NCI-H1105 treated with DMSO at 0.1 percent for 48 hours (cell line): Measurements from ENCODE around the gene GCNA.
"Not testable (repeated sequence)": the region's sequence is repeated elsewhere in the genome, so short reads cannot be mapped to it uniquely, and the experiment has no call there.

ENCODE experiments used
- DNase-seq: peaks from one replicate; lab custom pipeline; 2025; lab: John Stamatoyannopoulos, UW

The GCNA gene

DNA sequence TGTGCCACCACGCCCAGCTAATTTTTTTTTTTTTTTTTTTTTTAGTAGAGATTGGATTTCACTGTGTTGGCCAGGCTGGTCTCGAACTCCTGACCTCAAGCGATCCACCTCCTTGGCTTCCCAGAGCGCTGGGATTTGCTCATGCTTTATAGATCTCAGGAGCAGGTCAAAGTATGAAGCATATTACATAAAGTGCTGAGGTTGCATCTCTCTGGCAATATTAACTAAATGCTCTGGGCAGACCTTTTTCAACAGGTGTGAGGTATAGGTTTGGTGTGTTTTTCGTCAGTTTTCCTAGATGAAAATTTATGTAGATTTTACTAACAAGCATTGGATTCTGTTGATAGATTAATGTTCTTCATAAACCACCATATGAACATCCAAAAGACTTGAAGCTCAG, 19.3 kb upstream of the GCNA start:
- DNase-seq: no peak

DNA sequence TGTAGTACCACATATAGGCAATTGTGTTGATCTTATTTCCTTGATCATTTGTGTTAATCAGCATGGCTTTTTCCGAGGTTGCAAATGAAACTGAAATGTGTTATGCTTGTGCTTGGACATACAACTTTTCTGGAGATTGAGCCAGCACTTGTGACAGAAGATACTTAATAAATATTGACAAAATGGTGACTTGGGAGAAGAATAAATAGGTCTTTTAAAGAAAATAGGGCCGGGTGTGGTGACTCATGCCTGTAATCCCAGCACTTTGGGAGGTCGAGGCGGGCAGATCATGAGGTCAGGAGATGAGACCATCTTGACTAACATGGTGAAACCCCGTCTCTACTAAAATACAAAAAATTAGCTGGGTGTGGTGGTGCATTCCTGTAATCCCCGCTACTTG, 18.5 kb upstream of the GCNA start:
- DNase-seq: not testable (repeated sequence)

DNA sequence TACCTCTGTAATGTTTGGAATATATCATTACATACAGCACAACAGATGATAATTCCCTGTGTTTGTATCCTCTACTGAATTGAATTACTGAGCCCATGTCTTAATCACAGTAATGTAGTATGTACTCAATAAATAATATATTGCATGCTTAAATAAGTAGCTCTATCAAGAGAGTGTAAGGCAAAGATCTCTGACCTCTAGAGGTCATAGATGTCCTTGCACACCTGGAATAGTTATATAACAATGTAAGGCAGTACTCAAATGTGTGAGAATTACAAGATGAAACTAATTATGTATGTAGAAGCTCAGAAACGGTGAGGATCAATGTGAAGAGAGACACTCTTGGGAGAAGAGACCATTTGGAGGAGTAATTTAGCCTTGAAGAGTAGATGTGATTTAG, 14.3 kb upstream of the GCNA start:
- DNase-seq: no peak

DNA sequence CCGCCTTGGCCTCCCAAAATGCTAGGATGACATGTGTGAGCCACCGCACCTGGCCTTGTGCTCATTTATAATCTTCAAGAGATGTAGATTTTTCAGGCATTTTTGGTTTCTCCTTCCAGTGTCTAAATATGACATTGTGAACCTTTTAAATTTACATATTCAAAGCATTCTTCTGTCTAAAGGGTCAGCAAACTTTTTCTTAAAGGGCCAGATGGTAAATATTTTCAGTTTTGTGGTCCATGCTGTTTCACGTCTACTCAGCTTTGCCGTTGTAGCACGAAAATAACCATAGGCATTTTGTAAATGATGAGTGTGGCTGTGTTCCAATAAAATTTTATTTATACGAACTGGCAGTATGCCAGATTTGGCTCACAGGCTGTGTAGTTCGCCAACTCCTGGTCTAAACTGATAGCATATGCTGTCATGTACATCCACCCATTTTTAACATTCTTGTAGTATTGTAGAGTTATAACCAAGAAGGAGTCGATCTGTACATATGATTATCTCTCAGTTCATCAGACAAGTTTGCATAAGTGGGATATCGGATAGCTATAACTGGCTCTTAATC, 12.7 kb upstream of the GCNA start:
- peak; percentile 18 for DNase-seq

DNA sequence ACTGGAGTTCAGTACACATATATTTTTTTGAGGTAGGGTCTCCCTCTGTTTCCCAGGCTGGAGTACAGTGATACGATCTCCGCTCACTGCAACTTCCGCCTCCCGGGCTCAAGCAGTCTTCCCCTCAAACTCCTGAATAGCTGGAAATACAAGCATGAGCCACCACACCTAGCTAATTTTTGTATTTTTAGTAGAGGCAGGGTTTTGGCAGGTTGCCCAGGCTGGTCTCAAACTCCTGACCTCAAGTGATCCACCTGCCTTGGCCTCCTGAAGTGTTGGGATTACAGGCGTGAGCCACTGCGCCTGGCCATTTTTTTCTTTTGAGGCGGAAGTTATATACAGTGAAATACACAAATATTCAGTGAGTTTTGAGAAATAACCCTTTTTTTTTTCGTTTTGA, 6.8 kb upstream of the GCNA start:
- DNase-seq: peak; percentile 19

DNA sequence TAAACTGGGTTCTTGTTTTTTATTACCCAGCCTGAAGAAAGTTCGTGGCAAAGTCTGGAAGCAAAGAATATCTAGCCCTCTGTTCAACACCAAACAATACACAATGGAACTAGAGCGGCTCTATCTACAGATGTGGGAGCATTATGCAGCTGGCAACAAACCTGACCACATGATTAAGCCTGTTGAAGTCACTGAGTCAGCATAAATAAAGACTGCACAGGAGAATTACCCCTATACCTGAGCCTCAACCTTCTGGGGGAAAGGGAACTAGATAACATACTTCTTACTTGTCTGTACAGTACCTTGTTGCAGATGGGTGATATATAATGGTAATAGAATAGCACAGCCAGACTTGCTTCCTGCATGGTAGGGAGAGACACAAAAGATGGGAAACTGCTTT, 4.6 kb upstream of the GCNA start:
- no peak for DNase-seq

DNA sequence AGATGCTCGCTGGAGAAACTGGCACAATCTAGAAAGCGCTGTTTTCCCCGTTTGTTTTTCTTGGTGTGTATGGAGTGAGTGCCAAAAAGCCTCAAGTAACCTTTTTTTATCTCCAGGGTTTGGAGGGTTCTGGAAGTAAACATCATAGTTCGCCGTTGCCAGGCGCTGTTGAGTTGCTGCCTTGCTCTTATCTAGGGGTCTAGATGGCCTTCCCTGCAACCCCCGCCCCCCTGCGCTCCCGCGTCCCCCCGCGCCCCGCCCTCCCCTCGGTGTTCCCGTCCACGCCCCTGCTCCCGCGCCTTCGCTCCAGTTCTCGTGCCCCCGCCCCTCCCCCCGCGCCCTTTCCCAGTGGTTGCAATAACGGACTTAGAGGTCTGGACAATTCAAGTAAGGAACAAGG, 555 bp upstream of the GCNA start:
- no peak for DNase-seq

DNA sequence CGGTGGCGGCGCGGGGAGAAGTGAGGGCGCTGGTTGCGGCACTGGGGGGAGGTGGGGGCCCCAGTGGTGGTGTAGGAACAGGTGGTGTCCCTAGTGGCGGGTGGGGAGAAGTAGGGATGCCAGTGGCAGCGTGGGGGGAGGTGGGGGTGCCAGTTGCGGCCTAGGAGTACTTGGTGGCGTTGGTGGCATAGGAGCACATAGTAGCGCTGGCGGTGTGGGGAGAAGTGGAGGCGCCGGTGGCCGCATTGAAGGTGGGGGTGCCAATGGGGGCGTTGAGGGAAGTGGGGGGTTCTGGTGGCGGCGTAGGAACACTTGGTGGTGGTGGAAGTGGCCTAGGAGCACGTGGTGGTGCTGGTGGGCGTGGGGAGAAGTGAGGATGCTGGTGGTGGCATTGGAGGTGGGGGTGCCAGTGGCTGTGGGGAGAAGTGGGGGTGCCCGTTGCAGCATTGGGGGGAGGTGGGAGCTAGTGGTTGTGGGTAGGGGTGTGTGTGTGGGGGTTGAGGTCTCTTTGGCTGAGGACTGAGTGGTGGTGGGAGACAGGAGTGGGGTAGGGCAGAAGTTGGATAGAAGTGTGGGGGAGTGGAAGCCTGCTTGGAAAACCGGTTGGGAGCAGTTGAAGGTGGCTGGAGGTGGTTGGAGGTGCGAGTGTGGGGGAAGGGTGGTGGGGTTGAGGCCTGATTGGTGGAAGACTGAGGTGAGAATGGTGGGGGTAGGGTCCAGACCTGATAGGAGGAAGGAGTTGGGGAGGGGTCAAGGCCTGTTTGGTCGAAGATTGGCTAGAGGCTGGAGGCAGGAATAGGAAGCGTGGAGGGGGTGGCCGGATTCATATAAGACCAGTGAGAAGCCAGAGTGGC, 1.1 kb downstream of the GCNA start:
- DNase-seq: no peak

DNA sequence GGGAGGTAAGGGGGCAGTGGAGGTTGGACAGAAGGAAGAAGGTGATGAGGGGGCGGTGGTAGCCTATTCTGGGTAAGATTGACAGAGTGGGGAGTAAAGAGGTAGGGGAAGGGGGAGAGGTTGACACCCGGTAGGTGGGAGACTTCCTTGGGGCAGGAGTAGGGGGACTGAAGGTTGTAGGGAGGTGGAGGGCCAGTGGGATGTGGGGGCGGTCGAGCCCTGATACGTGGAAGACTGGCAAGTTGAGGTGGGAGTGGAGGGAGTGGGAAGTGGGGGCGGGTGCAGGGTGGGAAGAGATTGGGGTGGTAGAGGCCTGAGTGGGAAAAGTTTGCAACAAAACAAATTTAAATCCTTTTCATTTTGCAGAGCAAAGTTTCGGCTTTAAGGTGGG, 1.7 kb downstream of the GCNA start:
- no peak for DNase-seq

DNA sequence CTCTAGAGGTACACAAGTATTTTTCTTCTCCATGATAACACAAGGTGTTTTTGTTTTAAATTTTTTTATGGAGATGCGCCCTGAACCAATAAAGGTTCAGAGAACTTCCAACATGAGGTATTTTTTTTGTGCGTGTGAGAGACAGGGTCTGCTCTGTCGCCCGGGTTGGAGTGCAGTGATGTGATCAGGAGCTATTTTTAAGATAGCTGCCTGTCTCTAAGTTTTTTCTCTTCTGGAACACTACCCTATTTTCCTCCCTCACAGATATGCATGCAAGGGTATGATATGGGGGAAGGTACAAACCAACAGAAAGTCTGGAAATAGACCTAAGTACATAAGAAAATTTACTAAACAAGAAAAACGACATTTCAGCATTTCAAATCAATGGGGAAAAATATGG, 3.0 kb downstream of the GCNA start:
- DNase-seq: no peak

DNA sequence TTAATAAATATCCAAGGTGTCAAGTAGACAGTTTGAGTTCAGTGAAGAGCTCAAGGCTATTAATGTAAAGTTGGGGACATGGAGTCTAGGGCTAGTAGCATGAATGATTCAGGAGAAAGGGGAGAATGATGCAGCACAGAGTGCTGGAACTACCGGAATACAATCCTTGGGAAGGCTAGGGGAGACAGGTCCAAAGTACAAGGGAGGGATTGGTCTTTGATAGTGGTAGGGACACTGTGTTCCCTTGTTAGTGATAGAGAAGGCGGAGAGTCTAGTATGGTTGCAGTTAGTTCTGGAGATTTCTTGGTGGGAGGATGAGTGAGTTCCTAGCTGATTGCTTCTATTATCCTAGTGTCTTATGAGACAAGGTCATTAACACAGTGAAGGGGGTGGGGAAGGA, 8.7 kb downstream of the GCNA start:
- DNase-seq: no peak

DNA sequence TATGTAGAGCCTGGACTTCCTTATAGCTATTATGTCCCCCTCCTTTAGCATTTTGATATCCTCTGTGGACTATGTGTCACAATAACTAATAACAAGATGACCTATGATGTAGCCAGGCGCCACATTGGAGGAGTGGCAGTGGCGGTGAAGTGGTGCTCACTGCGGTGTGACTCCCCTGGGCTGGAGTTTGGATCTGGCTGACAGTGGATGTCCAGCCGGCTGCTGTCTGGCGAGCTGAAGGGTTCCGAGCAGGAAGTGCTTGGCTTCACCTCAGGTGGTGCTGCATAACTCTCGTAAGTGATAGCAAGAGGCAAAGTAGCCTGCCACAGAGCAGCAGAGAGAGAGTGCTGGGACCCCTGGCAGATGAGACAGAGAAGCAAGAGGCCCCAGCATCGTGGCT, 15.0 kb downstream of the GCNA start:
- not testable (repeated sequence) for DNase-seq

DNA sequence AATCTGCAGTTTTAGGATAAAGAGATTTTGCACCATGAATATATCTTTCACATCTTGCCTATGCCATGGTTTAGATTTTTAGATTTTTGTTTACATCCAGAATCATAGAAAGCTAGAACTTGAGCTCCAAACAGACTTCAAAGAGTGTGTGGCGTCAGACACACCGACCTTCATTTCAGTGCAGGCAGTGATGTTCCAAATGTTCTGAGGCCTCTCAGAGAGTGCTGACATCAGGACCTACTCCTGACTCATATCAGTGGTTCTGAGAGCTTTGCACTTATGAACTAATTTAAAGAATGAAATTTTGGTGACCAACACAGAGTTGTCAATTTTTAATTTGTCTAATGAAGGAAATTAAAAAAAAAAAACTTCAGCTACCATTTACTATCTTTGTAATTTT, 21.7 kb downstream of the GCNA start:
- DNase-seq: no peak

DNA sequence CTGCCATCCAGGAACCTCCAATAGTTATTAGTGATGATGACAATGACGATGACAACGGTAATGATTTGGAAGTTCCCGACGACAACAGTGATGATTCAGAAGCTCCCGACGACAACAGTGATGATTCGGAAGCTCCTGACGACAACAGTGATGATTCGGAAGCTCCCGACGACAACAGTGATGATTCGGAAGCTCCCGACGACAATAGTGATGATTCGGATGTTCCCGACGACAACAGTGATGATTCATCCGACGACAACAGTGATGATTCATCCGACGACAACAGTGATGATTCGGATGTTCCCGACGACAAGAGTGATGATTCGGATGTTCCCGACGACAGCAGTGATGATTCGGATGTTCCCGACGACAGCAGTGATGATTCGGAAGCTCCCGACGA, 25.4 kb downstream of the GCNA start:
- no peak for DNase-seq

DNA sequence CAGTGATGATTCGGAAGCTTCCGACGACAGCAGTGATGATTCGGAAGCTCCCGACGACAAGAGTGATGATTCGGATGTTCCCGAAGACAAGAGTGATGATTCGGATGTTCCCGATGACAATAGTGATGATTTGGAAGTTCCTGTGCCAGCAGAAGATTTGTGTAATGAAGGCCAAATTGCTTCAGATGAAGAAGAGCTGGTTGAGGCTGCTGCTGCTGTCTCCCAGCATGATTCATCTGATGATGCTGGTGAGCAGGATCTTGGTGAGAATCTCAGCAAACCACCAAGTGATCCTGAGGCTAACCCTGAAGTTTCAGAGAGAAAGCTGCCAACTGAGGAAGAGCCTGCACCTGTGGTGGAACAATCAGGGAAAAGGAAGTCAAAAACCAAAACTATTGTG, 25.9 kb downstream of the GCNA start:
- no peak for DNase-seq

DNA sequence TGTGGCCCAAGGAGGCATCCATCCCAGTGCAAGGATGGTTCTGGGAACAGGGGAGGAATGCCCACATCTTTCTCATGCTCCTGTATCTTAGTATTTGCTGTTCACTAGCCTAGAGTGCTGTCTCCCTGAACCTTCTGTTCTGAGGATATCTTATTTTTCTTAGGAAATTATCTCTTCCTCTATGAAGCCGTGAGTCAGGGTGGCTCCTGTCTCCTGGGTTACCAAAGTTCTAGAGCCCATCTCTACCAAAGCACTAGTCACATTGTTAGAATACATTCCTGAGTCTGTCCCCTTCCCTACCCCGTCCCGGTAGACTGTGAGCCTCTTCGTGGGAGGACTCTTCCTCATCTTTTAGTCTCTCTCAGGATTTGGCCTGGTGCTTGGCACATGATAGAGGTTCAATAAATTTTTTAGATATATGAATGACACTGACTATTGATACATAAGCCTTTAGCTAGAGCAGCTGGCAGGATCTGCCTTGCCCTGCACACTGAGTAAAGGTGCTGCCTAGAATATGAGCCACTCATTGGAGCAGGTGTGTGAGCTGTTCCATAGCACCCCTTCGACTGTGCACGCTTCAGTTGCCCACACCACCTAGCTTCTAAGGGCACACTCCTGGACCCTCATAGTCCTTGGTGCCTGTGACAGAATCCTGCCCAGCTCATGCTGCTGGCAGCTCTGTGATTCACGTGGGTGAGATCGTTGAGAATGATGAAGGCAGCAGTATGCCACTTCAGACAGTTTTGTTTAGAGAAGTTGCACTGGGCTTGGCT, 26.7 kb downstream of the GCNA start:
- no peak for DNase-seq

DNA sequence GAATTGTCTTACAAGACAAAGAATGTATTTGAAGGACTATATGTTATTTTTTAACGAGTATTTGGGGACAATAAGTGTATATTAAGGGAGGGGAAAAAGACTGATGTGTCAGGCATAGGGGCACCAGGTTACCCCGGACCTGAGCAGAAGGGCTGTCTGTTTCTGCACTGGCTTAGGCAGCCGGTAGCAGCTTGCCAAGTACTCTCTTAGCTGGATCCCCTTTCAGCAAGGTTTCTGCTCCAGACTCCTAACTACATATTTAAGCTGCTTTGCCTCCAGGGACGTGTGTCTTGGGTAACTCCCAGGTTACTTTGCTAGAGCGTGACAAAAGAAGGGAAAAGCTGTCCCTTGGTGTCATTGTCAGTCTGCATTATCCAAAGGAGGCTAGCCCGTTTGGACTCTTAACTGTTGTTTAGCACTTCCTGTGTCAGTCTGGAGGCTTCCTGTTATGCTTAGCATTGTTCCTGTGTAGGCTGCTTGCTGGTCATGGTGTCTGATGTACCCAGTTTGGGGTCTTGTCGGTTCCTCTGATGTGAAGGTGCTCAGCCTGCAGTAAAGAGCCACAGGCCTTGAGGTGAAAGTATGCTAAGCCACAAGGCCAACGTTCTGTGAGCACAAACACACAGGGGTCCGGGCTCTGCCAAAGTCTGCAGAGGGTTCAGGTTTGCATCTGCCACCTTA, 28.4 kb downstream of the GCNA start:
- no peak for DNase-seq

DNA sequence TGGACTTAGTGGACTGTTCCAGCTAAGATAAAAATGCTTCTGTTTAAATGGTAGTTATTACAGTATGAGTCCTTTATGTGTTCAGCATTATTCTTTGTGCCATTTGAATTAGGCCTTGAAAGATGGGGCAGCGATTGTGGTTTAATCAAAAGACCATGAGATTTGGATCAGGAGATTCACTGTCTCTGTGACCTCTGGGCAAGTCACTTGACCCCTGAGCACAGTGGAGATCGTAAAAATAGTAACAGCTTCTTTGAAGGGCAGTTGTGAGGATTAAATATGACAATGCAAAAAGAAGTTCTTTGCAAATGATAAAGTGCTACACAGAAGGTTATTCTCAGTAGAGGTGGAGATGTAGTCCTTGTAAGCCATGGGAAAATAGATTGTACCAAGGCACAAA, 29.3 kb downstream of the GCNA start:
- DNase-seq: no peak

DNA sequence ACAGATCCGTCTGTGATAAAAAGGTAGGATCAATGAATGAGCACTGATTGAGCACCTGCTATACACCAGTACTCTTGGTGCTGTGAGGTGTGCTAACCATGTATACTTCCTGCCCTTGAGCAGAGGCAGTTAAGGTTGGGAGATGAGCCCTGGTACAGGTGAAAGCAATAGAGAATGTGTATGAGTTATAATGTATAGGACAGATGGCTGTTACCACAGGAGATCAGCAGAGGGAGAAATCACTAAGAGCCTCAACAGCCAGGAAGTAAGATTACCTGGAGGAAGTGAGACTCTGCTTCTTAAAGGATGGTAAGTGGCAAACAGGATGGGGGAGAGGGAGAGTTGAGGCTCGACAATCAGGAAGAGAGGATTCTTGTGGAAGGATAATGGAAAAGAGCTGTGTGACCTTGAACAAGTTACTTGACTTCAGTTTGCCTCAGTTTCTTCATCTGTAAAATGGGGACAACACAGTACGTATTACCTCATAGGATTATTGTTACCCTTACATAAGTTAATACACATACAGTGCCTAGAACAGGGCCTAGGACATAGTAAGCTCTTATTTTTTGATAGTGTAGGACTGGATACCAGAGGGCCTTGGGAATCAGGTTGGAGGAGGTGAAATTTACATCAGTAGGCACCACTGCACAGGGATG, 31.0 kb downstream of the GCNA start:
- no peak for DNase-seq

DNA sequence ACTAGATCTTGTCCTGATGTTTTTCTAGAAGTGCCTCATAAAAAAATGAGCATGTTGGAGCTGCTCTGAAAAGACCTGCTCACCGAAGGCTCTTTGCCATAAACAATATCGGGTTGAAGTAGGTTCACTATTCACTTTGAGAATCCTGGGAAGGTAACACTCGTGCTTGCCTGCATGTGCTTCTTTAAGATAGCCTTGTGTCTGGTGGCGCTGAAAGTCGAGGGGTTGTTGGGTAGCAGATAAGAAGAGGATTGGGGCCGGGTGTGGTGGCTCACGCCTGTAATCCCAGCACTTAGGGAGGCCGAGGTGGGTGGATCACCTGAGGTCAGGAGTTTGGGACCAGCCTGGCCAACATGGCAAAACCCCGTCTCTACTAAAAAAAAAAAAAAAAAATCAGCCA, 33.5 kb downstream of the GCNA start:
- DNase-seq: not testable (repeated sequence)

DNA sequence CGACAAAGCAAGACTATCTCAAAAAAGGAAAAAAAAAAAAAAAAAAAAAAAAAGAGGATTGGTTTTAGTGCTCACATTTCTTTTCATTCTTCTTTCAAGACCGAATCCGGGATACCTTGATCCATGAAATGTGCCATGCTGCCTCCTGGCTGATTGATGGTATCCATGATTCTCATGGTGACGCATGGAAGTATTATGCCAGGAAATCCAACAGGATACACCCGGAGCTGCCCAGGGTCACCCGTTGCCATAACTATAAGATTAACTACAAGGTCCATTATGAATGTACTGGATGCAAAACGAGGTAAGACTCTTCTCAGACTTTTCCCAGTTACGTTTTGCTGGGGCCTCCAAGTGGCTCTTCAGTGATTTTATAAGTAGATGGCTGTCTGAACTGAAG, 34.0 kb downstream of the GCNA start:
- DNase-seq: no peak

DNA sequence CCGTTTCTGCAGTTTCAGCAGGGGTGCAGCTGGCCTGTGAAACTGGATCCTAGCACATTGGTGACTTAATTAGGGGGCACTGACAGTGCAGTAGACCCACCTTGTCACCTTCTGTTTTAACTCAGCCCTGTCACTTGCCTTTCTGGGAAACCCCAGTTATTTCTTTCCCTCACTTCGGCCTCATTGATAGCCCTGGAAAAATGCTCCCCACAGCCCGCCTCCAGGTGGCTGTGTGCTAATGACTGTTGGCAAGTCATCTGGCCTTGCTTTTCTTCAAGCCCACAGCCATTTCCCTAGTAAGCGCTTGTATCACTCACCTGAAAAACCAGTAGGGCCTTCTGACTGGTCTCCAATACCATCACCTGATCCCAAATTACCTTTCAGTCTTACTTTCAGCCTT, 36.8 kb downstream of the GCNA start:
- no peak for DNase-seq
